Esophagus muscularis mucosa (tissue), 4 donors: ENCODE data around the gene METTL16.

ENCODE experiments used
- EP300 ChIP-seq: sonication (generic); formaldehyde crosslinking; IDR thresholded peaks from one replicate; pipeline ENCODE4 v1.6.1; 2017; ENCODE audit warnings: antibody characterized with exemption
- POLR2A ChIP-seq: fragments of 450-650 bp; IDR thresholded peaks from one replicate; pipeline ENCODE4 v1.6.1; 2017; ENCODE audit warnings: antibody characterized with exemption, moderate library complexity, mild to moderate bottlenecking, low read depth
- POLR2AphosphoS5 ChIP-seq, 2 donors: sonication (generic); formaldehyde crosslinking; IDR thresholded peaks; one replicate each; pipeline ENCODE4 v1.6.1; 2017; ENCODE audit warnings: antibody characterized with exemption in 2 of 2
- TF ChIP-seq, protein P1 (sequence below), 3 experiments: fragments of 200-600 bp in 2 of 3; fragments of 450-650 bp in 1 of 3; sonication (generic) in 2 of 3; IDR thresholded peaks; one replicate each; pipeline ENCODE4 v1.5.1; 2017 to 2019; ENCODE audit warnings: antibody characterized with exemption in 3 of 3, mild to moderate bottlenecking in 2 of 3, moderate library complexity in 1 of 3

DNA sequence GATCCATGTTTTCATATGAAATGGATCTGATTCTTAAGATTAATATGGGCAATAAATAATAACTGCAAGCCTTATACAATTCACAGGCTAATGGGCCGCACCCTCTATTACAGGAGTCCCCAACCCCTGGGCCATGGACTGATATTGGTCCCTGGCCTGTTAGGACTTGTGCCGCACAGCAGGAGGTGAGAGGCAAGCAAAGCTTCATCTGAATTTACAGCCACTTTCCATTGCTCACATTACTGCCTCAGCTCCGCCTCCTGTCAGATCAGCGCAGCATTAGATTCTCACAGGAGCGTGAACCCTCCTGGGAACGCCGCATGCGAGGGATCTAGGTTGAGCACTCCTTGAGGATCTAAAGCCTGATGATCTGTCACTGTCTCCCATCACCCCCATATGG is 26.8 kb downstream of the METTL16 start:
- TF ChIP-seq, protein P1, sequence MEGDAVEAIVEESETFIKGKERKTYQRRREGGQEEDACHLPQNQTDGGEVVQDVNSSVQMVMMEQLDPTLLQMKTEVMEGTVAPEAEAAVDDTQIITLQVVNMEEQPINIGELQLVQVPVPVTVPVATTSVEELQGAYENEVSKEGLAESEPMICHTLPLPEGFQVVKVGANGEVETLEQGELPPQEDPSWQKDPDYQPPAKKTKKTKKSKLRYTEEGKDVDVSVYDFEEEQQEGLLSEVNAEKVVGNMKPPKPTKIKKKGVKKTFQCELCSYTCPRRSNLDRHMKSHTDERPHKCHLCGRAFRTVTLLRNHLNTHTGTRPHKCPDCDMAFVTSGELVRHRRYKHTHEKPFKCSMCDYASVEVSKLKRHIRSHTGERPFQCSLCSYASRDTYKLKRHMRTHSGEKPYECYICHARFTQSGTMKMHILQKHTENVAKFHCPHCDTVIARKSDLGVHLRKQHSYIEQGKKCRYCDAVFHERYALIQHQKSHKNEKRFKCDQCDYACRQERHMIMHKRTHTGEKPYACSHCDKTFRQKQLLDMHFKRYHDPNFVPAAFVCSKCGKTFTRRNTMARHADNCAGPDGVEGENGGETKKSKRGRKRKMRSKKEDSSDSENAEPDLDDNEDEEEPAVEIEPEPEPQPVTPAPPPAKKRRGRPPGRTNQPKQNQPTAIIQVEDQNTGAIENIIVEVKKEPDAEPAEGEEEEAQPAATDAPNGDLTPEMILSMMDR (IDR thresholded peaks at IDR 0.05) = no peak
- TF ChIP-seq EP300 (no peak), POLR2A (no peak), POLR2AphosphoS5 (IDR thresholded peaks at IDR 0.05) (no peak)
